HUES48 (cell line): ENCODE results near the gene LTA4H.
"Not testable (repeated sequence)": the region's sequence is repeated elsewhere in the genome, so short reads cannot be mapped to it uniquely, and the experiment has no call there.

ENCODE experiments used
- H3K27ac ChIP-seq: one replicate; pipeline ENCODE4 v1.7.0; 2013; ENCODE audit warnings: low read depth, low read length, inconsistent platforms
- H3K27me3 ChIP-seq: 2 replicates; pipeline ENCODE4 v1.6.1; 2013; ENCODE audit warnings: mild to moderate bottlenecking, low read length; ENCODE audit not compliant: control insufficient read depth, insufficient read depth
- H3K36me3 ChIP-seq: 2 replicates; pipeline ENCODE4 v1.6.1; 2013; ENCODE audit warnings: low read length; ENCODE audit not compliant: control insufficient read depth, insufficient read depth
- H3K4me1 ChIP-seq: 2 replicates; pipeline ENCODE4 v1.6.1; 2013; ENCODE audit warnings: mild to moderate bottlenecking, low read length; ENCODE audit not compliant: control insufficient read depth, insufficient read depth
- H3K4me3 ChIP-seq: 2 replicates; pipeline ENCODE4 v1.5.1; 2013; ENCODE audit warnings: mild to moderate bottlenecking, low read depth, low read length
- H3K9ac ChIP-seq: 2 replicates; pipeline ENCODE4 v1.6.1; 2013; ENCODE audit warnings: mild to moderate bottlenecking, low read depth, low read length, moderate library complexity
- H3K9me3 ChIP-seq: 2 replicates; pipeline ENCODE4 v1.6.1; 2013; ENCODE audit warnings: low read length; ENCODE audit not compliant: control insufficient read depth, insufficient read depth

Gene LTA4H

DNA sequence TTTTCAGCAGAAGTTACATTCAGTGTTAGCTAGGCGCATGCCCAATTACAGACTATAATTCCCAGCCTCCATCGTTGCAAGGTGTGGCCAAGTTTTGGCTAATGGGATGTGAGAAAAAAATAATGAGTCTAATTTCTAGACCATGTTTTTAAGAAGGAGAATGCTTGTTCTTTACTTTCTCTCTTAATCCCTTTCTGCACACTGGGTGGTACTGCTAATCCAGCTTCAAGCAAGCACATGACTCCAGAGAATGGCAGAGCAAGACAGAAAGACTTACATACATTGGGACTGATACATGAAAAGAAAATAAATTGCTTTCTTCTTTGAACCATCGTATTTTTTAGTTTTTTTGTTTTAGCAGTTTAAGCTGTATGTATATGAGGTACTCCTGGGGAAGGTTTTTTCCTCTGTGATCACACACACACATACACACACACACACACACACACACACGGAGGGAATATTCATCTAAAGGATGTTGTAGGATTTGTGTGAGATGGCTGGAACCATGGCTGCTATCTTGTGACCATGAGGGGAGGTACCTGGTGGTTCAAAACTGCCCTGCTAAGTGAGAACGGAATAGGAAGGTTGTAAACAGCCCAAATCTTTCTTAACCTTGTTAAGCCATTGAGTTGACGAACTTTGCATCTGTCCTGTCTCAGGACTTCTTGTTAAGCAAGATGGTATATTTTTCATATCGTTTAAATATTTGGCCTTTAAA lies 34.3 kb upstream of the LTA4H start:
- Histone ChIP-seq H3K27me3 (no peaks in the 10 kb centered on the region), H3K27ac (no peak overlapping the region), H3K4me1 (peaks cover 20% of the 10 kb centered on the region)

DNA sequence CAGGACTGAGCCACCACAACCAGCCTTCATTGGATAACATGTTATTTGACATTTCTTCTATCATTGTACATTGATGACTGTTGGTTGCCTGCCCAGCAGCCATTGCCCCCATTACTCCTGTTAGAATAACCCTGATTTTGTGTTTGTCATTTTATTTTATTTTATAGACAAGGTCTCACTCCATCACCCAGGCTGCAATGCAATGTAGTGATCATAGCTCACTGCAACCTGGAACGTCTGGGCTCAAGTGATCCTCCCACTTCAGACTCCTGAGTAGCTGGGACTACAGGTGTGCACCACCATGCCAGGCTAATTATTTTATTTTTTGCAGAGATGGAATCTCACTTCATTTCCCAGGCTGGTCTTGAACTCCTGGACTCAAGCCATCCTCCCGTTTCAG lies 33.2 kb upstream of the LTA4H start:
- Histone ChIP-seq H3K4me1 (peaks cover 19% of the 10 kb centered on the region), H3K36me3 (no peaks in the 10 kb centered on the region), H3K27ac (no peak overlapping the region), H3K27me3 (no peaks in the 10 kb centered on the region), H3K9me3 (no peaks in the 10 kb centered on the region), H3K4me3 (no peak overlapping the region), H3K9ac (no peak overlapping the region)

More for the DNA sequence above, 34.3 kb upstream of the LTA4H start:
- Histone ChIP-seq H3K4me3 (no peak overlapping the region), H3K9ac (no peak overlapping the region), H3K9me3 (no peaks in the 10 kb centered on the region), H3K36me3 (no peaks in the 10 kb centered on the region)

DNA sequence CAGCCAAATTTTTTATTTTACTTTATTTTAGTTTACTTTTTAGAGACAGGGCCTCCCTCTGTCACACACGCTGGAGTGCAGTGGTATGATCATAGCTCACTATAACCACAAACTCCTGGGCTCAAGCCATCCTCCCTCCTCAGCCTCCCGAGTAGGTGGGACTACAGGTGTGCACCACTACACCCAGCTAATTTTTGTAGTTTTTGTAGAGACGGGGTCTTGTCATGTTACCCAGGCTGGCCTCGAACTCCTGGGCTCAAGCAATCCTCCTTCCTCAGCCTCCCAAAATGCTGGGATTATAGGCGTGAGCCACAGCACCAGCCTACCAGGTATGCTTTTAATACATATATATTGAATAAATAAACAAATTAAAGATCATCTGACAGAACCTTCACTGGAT lies 32.7 kb upstream of the LTA4H start:
- no peaks in the 10 kb centered on the region for H3K36me3 ChIP-seq
- H3K9me3 ChIP-seq, result no peaks in the 10 kb centered on the region
- no peak overlapping the region for H3K9ac ChIP-seq
- peaks cover 17% of the 10 kb centered on the region for H3K4me1 ChIP-seq
- H3K4me3 ChIP-seq, result no peak overlapping the region
- H3K27ac ChIP-seq, result no peak overlapping the region
- H3K27me3 ChIP-seq, result no peaks in the 10 kb centered on the region

DNA sequence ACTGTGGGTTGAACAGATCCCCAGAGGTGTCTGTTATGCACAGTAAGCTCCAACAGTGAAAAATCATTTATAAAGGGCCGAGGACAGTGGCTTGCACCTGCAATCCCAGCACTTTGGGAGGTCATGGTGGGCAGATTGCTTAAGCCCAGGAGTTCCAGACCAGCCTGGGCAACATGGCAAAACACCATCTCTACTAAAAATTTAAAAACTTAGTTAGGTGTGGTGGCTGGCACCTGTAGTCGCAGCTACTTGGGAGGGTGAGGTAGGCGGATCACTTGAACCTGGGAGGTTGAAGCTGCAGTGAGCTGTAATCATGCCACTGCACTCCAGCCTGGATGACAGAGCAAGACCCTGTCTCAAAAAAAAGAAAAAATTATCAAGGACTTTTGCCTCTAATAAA lies 30.4 kb upstream of the LTA4H start:
- not testable (repeated sequence) for H3K27ac ChIP-seq, H3K4me3 ChIP-seq, H3K9ac ChIP-seq, H3K27me3 ChIP-seq, H3K9me3 ChIP-seq, H3K36me3 ChIP-seq
- peaks cover 10% of the 10 kb centered on the region for H3K4me1 ChIP-seq

DNA sequence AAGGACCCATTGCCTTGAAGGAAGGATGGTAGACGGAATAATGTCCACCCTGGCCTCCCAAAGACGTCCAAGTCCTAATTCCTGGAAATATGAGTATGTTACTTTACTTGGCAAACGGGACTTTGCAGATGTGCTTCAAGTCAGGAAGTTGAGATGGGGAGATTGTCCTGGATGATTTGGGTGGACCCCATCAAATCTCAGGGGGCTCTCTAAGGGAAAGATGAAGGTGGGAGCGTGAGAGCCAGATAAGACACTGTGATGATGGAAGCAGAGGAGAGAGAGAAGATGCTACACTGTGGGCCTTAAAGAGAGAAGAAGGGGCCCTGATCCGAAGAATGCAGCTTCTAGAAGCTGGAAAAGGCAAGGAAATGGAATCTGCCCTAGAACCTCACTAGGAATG lies 29.6 kb upstream of the LTA4H start:
- no peaks in the 10 kb centered on the region for H3K27me3 ChIP-seq

DNA sequence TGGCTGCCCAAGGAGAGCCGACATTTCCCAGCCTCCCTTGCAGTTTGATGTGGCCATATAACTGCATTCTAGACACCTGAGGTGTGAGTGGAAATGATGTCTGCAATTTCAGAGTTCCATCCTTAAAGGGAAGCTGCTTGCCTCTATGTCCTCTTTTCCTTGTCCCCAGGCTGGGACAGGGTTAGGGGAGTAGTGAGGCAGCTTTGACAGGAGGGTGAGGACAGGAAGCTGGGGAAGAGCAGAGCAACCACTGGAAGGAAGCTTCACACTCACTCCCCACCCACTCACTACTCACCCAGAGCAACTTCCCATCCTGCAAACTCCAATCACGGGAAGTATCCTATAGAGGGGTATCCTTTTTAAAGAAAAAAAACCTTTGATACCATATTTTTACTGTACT lies 28.9 kb upstream of the LTA4H start:
- Histone ChIP-seq H3K4me3 (no peak overlapping the region), H3K27me3 (no peaks in the 10 kb centered on the region), H3K9ac (no peak overlapping the region), H3K36me3 (no peaks in the 10 kb centered on the region), H3K27ac (no peak overlapping the region), H3K9me3 (no peaks in the 10 kb centered on the region), H3K4me1 (peaks cover 4% of the 10 kb centered on the region; the same call in 1 of the 2 replicates)

More for the DNA sequence above, 29.6 kb upstream of the LTA4H start:
- Histone ChIP-seq H3K4me3 (no peak overlapping the region), H3K9me3 (no peaks in the 10 kb centered on the region), H3K27ac (no peak overlapping the region), H3K36me3 (no peaks in the 10 kb centered on the region), H3K9ac (no peak overlapping the region), H3K4me1 (peaks cover 4% of the 10 kb centered on the region; the same call in 1 of the 2 replicates)

DNA sequence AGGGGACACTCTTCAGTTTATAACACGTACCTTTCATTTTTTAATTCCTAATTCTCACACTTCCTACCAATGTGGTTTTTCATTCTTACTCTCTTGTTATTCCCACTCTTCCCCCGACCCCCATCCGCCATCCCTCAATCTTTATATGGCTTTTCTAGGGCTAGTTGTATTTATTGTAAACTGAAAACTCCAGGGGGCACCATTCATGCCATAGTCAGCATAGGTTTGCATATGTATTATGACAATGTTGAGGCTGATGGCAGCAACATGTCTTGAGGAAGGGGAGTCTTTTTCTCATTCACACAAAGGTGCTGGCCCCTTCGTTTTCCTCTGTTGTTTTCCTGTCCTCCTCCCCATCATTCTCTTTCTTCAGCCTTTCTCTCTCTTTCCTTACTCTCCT lies 27.7 kb upstream of the LTA4H start:
- no peak overlapping the region for H3K4me3 ChIP-seq

DNA sequence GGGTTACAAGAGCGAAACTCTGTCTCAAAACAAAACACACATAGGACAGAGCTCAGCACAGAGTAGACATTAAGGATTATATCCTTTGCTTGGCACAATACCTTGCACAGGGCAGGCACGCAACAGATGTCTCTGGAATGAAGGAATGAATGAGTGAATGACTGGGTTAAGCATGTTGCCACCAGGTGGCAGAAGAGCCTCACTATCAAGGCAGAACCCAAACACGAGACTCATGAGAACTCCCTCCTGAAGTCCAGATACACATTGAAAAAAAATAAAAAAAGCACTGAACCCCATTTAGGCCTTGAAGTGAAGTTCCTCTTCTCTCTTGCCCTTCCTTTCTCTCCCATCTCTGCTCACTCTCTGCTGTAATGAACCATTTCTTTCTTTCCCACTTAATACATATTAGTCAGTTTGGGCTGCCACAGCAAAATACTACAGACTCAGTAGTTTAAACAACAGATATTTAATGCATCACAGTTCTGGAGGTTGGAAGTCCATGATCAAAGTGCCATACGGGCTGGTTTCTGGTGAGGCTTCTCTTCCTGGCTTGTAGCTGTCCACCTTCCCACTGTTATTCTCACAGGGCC lies 26.6 kb upstream of the LTA4H start:
- no peak overlapping the region for H3K9ac ChIP-seq
- no peak overlapping the region for H3K27ac ChIP-seq
- no peaks in the 10 kb centered on the region for H3K36me3 ChIP-seq
- H3K4me1 ChIP-seq, result peaks cover 4% of the 10 kb centered on the region; the same call in 1 of the 2 replicates
- H3K4me3 ChIP-seq, result no peak overlapping the region
- no peaks in the 10 kb centered on the region for H3K9me3 ChIP-seq
- H3K27me3 ChIP-seq, result no peaks in the 10 kb centered on the region

More for the DNA sequence above, 27.7 kb upstream of the LTA4H start:
- peak overlapping the region; percentile 21 for H3K27ac ChIP-seq
- no peak overlapping the region for H3K9ac ChIP-seq
- H3K4me1 ChIP-seq, result peaks cover 4% of the 10 kb centered on the region; the same call in 1 of the 2 replicates
- no peaks in the 10 kb centered on the region for H3K27me3 ChIP-seq
- H3K9me3 ChIP-seq, result no peaks in the 10 kb centered on the region
- H3K36me3 ChIP-seq, result no peaks in the 10 kb centered on the region

DNA sequence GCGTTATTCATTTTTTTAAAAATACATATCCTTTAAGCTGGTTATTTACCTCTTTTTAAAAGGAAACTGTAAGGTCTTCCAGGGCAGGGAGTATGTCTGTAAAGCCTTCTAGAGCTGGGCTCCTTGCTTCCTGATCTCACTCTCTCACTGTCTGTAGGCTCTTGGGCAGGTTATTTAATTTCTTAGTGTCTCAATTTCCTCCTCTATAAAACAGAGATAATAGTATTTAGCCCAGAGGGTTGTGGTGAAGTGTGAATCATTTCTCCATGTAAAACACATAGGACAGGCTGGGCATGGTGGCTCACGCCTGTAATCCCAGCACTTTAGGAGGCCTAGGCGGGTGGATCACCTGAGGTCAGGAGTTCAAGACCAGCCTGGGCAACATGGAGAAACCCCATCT lies 25.9 kb upstream of the LTA4H start:
- H3K9ac ChIP-seq, result no peak overlapping the region
- H3K27ac ChIP-seq, result no peak overlapping the region
- no peaks in the 10 kb centered on the region for H3K27me3 ChIP-seq
- peaks cover 4% of the 10 kb centered on the region; the same call in 1 of the 2 replicates for H3K4me1 ChIP-seq
- no peaks in the 10 kb centered on the region for H3K9me3 ChIP-seq
- no peaks in the 10 kb centered on the region for H3K36me3 ChIP-seq
- no peak overlapping the region for H3K4me3 ChIP-seq

DNA sequence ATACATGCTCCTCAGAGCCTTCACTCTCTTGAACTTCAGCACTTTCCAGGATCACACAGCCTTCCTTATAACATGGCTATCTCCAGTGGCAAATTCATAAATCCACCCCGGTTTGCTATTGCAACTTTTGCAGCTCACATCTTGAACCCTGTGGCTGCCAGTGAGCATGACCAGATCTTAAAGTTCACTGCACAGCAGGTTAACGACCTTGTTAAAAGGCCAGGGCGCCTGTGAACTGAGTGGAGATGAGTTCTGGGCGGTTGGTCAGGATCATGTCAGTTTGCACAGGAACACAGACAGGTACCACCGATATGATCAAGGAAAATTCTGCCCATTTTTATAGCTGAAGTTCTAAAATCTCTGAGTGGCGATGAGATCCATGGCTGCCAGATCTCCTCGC lies 24.7 kb upstream of the LTA4H start:
- Histone ChIP-seq H3K36me3 (no peaks in the 10 kb centered on the region), H3K4me1 (peaks cover 4% of the 10 kb centered on the region; the same call in 1 of the 2 replicates), H3K27me3 (no peaks in the 10 kb centered on the region), H3K9me3 (no peaks in the 10 kb centered on the region), H3K9ac (no peak overlapping the region), H3K27ac (no peak overlapping the region), H3K4me3 (no peak overlapping the region)

DNA sequence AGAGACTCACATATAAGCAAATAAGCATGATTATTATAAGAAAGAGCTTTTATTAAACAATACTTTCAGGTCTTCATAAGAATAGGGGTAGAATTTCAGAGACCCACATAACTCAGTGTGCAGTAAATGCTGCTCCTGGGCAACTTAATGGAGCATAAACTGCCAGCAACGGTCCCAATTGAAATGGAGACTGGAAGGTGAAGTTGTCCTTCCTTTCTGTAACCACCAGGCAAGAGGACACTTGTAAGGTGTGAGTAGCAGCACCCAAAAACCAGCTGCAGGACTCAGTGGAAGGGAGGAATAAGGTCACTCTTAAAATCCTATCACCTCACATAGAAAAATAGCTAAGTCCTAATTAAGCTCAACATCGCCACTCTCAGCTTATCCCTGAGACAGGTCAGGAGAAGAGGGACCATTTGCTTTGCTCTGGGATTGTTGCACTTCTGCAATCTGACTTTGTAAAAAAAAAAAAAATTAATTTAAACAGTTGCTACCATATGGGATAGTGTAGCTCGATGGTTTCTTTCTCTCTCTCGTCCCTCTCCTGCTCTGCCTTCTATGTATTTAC lies 22.7 kb upstream of the LTA4H start:
- no peaks in the 10 kb centered on the region for H3K9me3 ChIP-seq
- H3K9ac ChIP-seq, result no peak overlapping the region
- H3K4me3 ChIP-seq, result no peak overlapping the region
- H3K27me3 ChIP-seq, result no peaks in the 10 kb centered on the region
- H3K4me1 ChIP-seq, result peaks cover under 1% of the 10 kb centered on the region; the same call in 1 of the 2 replicates
- no peak overlapping the region for H3K27ac ChIP-seq
- no peaks in the 10 kb centered on the region for H3K36me3 ChIP-seq
